Embryonic facial prominence (tissue), 1 donor: ENCODE measurements around the gene CLEC16A.

ENCODE experiments used
- DNase-seq: peaks from one replicate; pipeline ENCODE4 v3.0.0-alpha.2; 2016; ENCODE audit errors: extremely low spot score

The CLEC16A gene, protein sequence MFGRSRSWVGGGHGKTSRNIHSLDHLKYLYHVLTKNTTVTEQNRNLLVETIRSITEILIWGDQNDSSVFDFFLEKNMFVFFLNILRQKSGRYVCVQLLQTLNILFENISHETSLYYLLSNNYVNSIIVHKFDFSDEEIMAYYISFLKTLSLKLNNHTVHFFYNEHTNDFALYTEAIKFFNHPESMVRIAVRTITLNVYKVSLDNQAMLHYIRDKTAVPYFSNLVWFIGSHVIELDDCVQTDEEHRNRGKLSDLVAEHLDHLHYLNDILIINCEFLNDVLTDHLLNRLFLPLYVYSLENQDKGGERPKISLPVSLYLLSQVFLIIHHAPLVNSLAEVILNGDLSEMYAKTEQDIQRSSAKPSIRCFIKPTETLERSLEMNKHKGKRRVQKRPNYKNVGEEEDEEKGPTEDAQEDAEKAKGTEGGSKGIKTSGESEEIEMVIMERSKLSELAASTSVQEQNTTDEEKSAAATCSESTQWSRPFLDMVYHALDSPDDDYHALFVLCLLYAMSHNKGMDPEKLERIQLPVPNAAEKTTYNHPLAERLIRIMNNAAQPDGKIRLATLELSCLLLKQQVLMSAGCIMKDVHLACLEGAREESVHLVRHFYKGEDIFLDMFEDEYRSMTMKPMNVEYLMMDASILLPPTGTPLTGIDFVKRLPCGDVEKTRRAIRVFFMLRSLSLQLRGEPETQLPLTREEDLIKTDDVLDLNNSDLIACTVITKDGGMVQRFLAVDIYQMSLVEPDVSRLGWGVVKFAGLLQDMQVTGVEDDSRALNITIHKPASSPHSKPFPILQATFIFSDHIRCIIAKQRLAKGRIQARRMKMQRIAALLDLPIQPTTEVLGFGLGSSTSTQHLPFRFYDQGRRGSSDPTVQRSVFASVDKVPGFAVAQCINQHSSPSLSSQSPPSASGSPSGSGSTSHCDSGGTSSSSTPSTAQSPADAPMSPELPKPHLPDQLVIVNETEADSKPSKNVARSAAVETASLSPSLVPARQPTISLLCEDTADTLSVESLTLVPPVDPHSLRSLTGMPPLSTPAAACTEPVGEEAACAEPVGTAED

GRCh38 chr16:10944249-10945064, at the start of gene CLEC16A:
Gene CLEC16A (plus strand): TSS chr16:10944564. CDS start chr16:10944718, 154 bp downstream.
- DNase-seq = peak; percentile 83

DNA sequence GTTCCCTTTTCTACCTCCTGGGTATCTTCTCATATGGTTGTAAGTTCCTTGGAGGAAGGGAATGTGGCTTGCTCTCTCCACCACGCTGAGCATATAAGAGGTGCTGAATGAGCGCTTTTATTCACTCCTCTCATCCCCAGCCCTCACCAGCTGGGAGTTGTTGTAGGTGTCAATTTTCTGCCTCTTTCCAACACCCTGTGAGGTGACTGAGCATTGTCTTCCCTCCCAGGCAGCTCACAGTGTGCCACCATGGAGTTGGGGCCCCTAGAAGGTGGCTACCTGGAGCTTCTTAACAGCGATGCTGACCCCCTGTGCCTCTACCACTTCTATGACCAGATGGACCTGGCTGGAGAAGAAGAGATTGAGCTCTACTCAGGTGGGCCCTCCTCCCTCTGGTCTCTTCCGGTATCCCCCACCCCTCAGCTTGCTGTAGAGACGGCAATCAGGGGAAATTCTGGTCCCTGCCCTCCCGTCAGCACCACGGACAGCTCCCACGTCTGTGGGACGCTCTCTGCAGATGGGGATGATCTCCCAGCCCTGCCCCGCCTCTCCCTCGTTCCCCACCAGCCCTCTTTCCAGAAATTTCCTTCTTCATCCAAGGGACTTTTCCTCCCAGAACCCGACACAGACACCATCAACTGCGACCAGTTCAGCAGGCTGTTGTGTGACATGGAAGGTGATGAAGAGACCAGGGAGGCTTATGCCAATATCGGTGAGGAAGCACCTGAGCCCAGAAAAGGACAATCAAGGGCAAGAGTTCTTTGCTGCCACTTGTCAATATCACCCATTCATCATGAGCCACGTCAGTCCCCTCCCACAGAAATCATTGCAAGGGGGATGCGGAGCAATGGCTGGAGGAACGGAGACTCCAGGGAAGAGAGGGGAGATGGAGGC, 49.1 kb upstream of the CLEC16A start:
- peak; percentile 18 for DNase-seq

DNA sequence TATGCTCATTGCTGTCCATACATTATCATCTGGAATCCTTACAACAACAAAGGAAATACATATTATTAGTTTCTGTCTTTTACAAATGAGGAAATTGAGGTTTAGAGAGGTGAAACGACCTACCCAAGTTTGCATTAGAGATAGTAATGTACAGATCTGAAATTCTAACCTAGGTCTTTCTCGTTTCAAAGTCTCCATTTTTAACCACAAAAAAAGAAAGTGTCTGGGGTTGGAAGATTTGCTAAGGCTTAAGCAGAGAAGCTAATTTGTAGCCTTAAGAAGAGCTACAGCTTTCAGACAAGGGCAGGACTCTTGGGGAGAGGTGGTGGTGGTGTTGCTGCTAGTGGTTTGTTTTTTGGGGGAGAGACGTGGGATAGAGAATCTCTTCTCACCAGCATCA, 48.2 kb upstream of the CLEC16A start:
- DNase-seq = no peak

DNA sequence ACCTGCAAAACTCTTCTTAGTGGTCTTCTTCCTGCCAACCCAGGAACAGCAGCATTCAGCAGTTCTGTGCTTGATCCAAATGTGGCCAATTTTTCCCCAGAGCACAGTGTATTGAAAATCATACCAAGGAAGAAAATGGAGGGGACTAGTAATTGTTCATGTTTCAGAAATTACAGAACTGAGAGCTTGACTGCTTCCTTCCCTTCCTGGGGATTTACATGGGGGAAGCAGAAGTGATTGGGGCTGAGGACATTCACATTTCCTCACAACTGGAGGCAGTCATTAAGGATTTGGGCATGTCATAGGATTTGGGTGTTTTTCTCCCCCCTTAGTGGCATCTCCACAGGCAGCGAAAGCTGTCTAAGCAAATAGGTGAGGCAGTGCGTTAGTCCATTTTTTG, 47.6 kb upstream of the CLEC16A start:
- DNase-seq = no peak

GRCh38 chr16:10897134-10897533, 47.2 kb upstream of the CLEC16A start:
- no peak for DNase-seq

DNA sequence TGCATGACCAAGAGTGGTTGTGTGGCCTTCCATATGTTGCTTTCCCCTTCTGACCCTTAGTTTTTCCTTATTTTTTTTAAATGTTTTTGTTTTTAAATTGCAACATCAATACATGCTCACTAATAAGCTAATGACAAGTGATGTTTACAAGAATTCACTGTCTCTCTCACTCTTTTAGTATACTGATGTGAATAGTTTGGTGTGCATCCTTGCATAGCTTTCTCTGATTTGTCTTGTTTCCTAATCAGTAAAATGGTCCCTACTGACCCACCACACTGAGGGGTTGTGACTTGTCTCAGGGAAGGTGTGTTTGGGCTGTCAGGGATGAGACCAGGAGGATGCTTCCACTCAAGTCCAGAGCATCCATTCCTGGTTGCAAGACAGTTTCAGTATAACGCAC, 41.4 kb upstream of the CLEC16A start:
- no peak for DNase-seq

- no peak for DNase-seq
Observed at GRCh38 chr16:10906482-10906881, 37.9 kb upstream of the CLEC16A start.

- DNase-seq = no peak
Observed at GRCh38 chr16:10906914-10907756, 37.2 kb upstream of the CLEC16A start.

- DNase-seq = no peak
Observed at GRCh38 chr16:10907757-10908045, 36.7 kb upstream of the CLEC16A start.

DNA sequence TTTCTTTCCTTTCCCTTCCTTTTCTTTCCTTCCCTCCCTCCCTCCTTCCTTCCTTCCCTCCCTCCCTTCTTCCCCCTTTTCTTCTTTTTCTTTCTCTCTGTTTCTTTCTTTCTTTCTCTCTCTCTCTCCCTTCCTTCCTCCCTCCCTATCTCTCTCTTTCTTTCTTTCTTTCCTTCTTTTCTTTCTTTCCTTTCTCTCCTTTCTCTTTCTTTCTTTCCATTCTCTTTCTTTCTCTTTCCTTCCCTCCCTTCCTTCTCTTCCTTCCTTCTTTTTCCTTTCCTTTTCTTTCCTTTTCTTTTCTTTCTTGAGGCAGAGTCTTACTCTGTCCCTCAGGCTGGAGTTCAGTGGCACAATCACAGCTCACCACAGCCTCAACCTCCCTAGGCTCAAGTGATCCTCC, 33.1 kb upstream of the CLEC16A start:
- DNase-seq = no peak

DNA sequence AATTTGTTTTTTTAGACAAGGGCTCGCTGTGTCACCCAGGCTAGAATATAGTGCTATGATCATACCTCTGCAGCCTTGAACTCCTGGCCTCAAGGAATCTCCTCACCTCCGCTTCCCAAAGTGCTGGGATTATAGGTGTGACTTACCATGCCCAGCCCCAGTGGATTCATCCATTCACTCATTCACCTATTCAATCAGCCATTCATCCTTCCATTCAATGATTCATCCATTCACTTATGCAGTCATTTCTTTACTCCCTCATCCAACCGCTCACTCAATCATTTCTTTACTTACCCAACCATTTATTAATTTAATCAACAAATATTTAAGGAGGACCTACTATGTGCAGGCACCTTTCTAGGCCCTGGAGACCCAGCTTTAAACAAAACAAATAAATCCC, 27.8 kb upstream of the CLEC16A start:
- no peak for DNase-seq

GRCh38 chr16:10918294-10919002, 25.9 kb upstream of the CLEC16A start:
- peak; percentile 32 for DNase-seq

GRCh38 chr16:10919003-10919351, 25.4 kb upstream of the CLEC16A start:
- no peak for DNase-seq

DNA sequence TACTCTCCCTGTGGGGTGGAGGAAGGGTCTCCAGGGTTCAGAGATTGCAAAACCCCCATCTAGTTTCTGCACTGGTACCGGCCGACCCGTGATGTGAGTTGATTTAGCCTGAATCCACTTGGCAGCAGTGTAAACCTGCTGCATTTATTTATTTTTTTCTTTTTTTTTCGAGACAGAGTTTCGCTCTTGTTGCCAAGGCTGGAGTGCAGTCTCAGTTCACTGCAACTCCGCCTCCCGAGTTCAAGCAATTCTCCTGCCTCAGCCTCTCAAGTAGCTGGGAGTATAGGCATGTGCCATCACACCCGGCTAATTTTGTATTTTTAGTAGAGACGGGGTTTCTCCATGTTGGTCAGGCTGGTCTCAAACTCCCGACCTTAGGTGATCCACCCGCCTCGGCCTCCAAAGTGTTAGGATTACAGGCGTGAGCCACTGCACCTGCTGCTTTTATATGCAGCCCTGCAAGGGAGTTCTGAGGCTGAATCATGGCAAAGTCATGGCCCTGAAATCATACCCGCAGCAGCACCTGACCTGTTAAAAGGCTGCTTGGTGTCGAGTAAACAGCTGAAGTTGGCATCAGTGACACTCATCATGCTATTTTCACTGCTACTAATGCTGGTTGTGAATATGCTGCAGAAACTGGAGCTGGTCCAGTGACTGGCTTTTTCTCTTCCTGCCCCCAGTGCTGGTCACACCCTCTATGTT, 23.5 kb upstream of the CLEC16A start:
- DNase-seq = no peak

DNA sequence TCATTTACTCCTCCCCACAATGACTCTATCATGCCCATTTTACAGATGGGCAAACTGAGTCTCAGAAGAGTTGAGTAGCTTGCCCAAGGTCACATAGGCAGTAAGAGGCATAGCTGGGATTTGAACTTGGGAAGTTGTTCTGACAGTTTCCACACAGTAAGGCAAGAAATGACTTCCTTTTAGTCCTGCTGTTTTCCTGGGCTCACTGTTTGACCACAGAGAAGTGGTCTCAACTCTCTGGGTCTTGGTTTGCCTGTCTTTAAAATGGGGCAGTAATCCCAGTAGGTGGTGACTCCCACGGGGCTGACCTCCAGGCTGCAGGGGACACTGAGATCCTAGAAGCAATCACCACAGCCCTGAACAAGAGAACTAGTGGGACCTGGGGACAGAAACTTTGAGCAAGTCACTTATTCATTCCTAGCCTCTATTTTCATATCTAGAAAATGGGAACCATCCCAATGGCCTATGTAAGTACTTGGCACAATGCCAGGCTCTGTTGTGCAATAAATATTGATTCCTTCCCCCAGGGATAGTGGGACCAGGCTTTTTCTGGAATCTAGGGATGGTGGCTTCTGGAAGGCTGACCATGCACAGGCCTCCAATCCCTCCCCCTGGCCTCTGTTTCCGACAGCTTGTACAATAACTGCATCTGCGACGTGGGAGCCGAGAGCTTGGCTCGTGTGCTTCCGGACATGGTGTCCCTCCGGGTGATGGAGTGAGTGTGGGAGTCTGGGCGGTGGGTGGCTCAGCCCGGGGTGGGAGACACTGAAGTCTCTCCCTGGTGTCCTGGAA, 22.6 kb upstream of the CLEC16A start:
- DNase-seq = no peak

DNA sequence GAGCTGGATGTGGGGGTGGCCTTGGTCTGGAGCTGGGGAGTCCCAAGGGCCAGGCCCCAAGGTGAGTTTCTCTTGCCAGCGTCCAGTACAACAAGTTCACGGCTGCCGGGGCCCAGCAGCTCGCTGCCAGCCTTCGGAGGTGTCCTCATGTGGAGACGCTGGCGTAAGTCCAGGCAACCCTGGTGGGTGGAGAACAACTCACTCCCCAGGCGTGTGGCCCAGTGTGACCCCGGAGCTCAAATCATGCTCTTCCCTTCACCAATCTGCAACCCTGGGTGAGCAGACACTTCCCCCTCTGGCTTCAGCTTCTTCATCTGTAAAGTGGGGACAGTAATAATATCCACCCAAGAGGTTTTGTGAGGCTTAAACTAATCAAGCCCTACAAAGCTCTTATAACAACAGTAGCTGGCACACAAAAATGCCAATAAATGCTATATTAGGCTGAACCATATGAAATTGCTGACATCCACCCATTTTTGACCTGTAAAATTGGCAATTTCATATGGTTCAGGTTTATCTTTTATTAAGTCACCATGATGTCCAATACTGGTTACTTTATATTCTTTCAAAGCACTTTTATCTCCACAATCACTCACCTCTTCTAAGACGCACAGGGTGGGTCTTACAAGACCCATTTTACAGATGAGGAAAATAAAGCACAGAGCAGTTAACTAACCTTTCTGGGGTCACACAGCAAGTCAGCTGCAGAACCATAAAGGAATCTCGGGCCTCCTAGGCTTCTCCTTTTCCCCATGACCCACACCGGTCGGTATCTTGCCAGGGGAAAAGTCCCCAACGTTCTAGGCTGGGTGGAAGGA, 21.8 kb upstream of the CLEC16A start:
- no peak for DNase-seq

GRCh38 chr16:10923146-10923649, 21.2 kb upstream of the CLEC16A start:
- no peak for DNase-seq
